HepG2 (cell line): Measurements from ENCODE around the gene TCEA3. TPM values are rescaled to one million over a fixed set of nuclear protein-coding genes. Genes with fewer than 3 reads are reported as not detected.
A peak's percentile ranks its signal among the peaks of the same experiment; 100 is the strongest.

Experiments used
- AGO1 ChIP-seq: fragments of 200-400 bp; formaldehyde crosslinking; IDR thresholded peaks from 2 replicates; pipeline ENCODE4 v1.6.1; 2017; ENCODE audit warnings: mild to moderate bottlenecking, low read depth, low read length, moderate library complexity; ENCODE audit not compliant: poor library complexity, severe bottlenecking
- ESRRA ChIP-seq: sonication (generic); formaldehyde crosslinking; IDR thresholded peaks from 2 replicates; pipeline ENCODE4 v1.5.1; 2020; ENCODE audit warnings: mild to moderate bottlenecking, low read depth, missing genetic modification reagents
- HINFP ChIP-seq: sonication (generic); formaldehyde crosslinking; IDR thresholded peaks from 2 replicates; pipeline ENCODE4 v1.4.0; 2020; ENCODE audit warnings: low read depth, mild to moderate bottlenecking, missing genetic modification reagents
- HOMEZ ChIP-seq: IDR thresholded peaks from 2 replicates; pipeline ENCODE4 v1.6.1; 2016; ENCODE audit warnings: low read depth
- JARID2 ChIP-seq: sonication (generic); formaldehyde crosslinking; IDR thresholded peaks from 2 replicates; pipeline ENCODE4 v1.8.1; 2023; ENCODE audit warnings: missing genetic modification reagents, inconsistent platforms; ENCODE audit not compliant: insufficient replicate concordance
- JDP2 ChIP-seq: sonication (generic); formaldehyde crosslinking; IDR thresholded peaks from 2 replicates; pipeline ENCODE4 v1.8.1; 2022; ENCODE audit warnings: missing genetic modification reagents, borderline replicate concordance
- JUND ChIP-seq: sonication (generic); formaldehyde crosslinking; IDR thresholded peaks from 2 replicates; pipeline ENCODE4 v1.8.0; 2022; ENCODE audit warnings: mild to moderate bottlenecking, missing genetic modification reagents
- NFE2L1 ChIP-seq: sonication (generic); formaldehyde crosslinking; IDR thresholded peaks from 2 replicates; pipeline ENCODE4 v1.4.0; 2020; ENCODE audit warnings: missing genetic modification reagents, mild to moderate bottlenecking, borderline replicate concordance
- RFXAP ChIP-seq: sonication (generic); formaldehyde crosslinking; IDR thresholded peaks from 2 replicates; pipeline ENCODE4 v1.4.0; 2020; ENCODE audit warnings: missing genetic modification reagents, borderline replicate concordance
- TAF1 ChIP-seq: sonication (generic); formaldehyde crosslinking; IDR thresholded peaks from 2 replicates; pipeline ENCODE4 v1.4.0; 2020; ENCODE audit warnings: missing genetic modification reagents
- ZBTB20 ChIP-seq: sonication (generic); formaldehyde crosslinking; IDR thresholded peaks from 2 replicates; pipeline ENCODE4 v1.8.1; 2023; ENCODE audit warnings: missing genetic modification reagents, low read depth, mild to moderate bottlenecking, borderline replicate concordance
- ZBTB49 ChIP-seq: sonication (generic); formaldehyde crosslinking; IDR thresholded peaks from 2 replicates; pipeline ENCODE4 v1.4.0; 2020; ENCODE audit warnings: missing genetic modification reagents, borderline replicate concordance
- ZNF362 ChIP-seq: sonication (generic); formaldehyde crosslinking; IDR thresholded peaks from 2 replicates; pipeline ENCODE4 v1.4.0; 2020; ENCODE audit warnings: missing genetic modification reagents, mild to moderate bottlenecking, borderline replicate concordance
- ZNF609 ChIP-seq: sonication (generic); formaldehyde crosslinking; IDR thresholded peaks from 2 replicates; pipeline ENCODE4 v1.4.0; 2020; ENCODE audit warnings: mild to moderate bottlenecking, missing genetic modification reagents, borderline replicate concordance
- ZNF777 ChIP-seq: sonication (generic); formaldehyde crosslinking; IDR thresholded peaks from 2 replicates; pipeline ENCODE4 v1.4.0; 2020; ENCODE audit warnings: missing genetic modification reagents
- polyA plus RNA-seq, 8 experiments: library from polyadenylated mRNA; depleted of rRNA in 3 of 8; stranded (reverse) in 7 of 8; unstranded in 1 of 8; fragments of >200 nt; fragmentation: Illumina TruSeq in 4 of 8; extraction: Trizol in 4 of 8; gene quantifications; 2 replicates each; pipeline versions ENCODE4 v1.2.1 to v1.2.3, GENCODE V29; 2011 to 2016; ENCODE audit warnings: low read depth in 4 of 8, missing spikeins in 1 of 8, mixed read lengths in 1 of 8; ENCODE audit not compliant: insufficient read depth in 1 of 8
- total RNA-seq, 5 experiments: library from RNA; depleted of rRNA; stranded (reverse); fragments of >200 nt; fragmentation: Illumina TruSeq; extraction: Trizol; gene quantifications; 2 replicates each; pipeline ENCODE4 v1.2.3, GENCODE V29; 2016; ENCODE audit warnings: low read depth in 1 of 5

TCEA3 gene
- total and polyA plus RNA-seq, 2 of the 13 experiments (the other 11 are each of a cell fraction or from before 2014, with no cell fraction given), result 55.5 to 84.6 TPM

GRCh38 chr1:23344111-23344986, 80.2 kb downstream of the TCEA3 start, which contains the start of gene HNRNPR (continued):
- no peak for TF ChIP-seq ZBTB49
- TF ChIP-seq TAF1 (CRISPR knock-in tag), result peak; percentile 86
- TF ChIP-seq ZNF609 (CRISPR knock-in tag), result no peak
- TF ChIP-seq ESRRA, result peak; percentile 66; the same call in 1 of the 2 replicates
- TF ChIP-seq ZNF777 (CRISPR knock-in tag), result peak; percentile 52; the same call in 1 of the 2 replicates
- TF ChIP-seq JARID2 (CRISPR knock-in tag), result no peak
- peak; percentile 86 for TF ChIP-seq RFXAP
- no peak for TF ChIP-seq JDP2
- no peak for TF ChIP-seq ZNF362 (CRISPR knock-in tag)
- TF ChIP-seq ZBTB20 (CRISPR knock-in tag), result no peak
- 0 out of 2 replicates have a peak, but pooled peaks have one; percentile 14 for TF ChIP-seq HINFP (CRISPR knock-in tag)
- TF ChIP-seq NFE2L1, result no peak
- no peak for TF ChIP-seq HOMEZ (CRISPR knock-in tag)
- TF ChIP-seq AGO1, result no peak
- TF ChIP-seq JUND (CRISPR knock-in tag), result peak; percentile 46; the same call in 1 of the 2 replicates
